Measurements from ENCODE around the gene CMTM3. TPM values are rescaled to one million over a fixed set of nuclear protein-coding genes. Genes with fewer than 3 reads are reported as not detected.

The CMTM3 gene
- total RNA-seq, 2 experiments from 2014 or later = 46.3 to 49.3 TPM

DNA sequence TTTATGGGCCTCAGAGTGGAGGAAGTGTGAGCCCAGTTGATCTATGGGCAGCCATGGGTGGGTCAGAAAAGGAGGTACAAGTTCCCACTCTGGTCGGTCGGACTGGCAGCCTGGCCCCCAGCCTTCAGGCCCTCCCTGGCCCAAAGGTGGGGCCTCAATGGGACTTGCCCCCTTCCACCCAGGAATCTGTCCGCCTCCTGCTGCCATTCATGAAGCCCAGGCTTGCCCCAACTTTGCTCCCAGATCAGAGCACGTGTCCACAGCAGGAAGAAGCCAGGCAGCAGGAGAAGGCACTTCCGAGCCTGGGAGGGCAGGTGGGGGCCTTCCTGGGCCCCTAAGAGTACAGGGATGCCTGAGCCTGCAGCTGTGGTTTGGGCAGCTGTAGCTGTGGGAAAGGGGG is 3.0 kb upstream of the CMTM3 start:
- peaks cover 10% of the 10 kb centered on the region for H3K36me3 Mint-ChIP-seq (ENCODE audit: low read depth)
- no peak overlapping the region for H3K4me3 ChIP-seq (ENCODE audit: low read length)
- H3K9me3 Mint-ChIP-seq = no peaks in the 10 kb centered on the region
- H3K27me3 Mint-ChIP-seq = no peaks in the 10 kb centered on the region
- no peak overlapping the region for H3K4me3 Mint-ChIP-seq
- H3K27me3 ChIP-seq (ENCODE audit: control insufficient read depth in 1 of 2, insufficient read depth in 2 of 2, low read length in 2 of 2) = no peaks in the 10 kb centered on the region
- no peaks in the 10 kb centered on the region for H3K36me3 ChIP-seq (ENCODE audit: insufficient read depth, low read length)
- H3K9me3 ChIP-seq (ENCODE audit: control insufficient read depth in 1 of 2, insufficient read depth in 1 of 2, low read length in 2 of 2) = peaks cover 4 to 10% of the 10 kb centered on the region in 2 experiments
- intact Hi-C loops (cut with DNase I, micrococcal nuclease) = no loop called here
- ATAC-seq (ENCODE audit: poor library complexity) (no peak), DNase-seq (no peak)
- no peak for TF ChIP-seq CTCF (IDR thresholded peaks at IDR 0.05)
- peaks cover 39% of the 10 kb centered on the region for H3K4me1 ChIP-seq (ENCODE audit: insufficient read depth, low read length)
- H3K4me1 Mint-ChIP-seq (ENCODE audit: low read depth) = peaks cover 56% of the 10 kb centered on the region
- ChIA-PET POLR2A (no interaction called here), CTCF (interaction anchor here (1.0 kb wide), 1 partner anchor 12 kb away, joined by 5 read pairs; no protein-coding TSS in a partner anchor)
- no peak overlapping the region for H3K27ac ChIP-seq (ENCODE audit: low read depth in 1 of 2, low read length in 2 of 2)
- H3K27ac Mint-ChIP-seq = no peak overlapping the region

DNA sequence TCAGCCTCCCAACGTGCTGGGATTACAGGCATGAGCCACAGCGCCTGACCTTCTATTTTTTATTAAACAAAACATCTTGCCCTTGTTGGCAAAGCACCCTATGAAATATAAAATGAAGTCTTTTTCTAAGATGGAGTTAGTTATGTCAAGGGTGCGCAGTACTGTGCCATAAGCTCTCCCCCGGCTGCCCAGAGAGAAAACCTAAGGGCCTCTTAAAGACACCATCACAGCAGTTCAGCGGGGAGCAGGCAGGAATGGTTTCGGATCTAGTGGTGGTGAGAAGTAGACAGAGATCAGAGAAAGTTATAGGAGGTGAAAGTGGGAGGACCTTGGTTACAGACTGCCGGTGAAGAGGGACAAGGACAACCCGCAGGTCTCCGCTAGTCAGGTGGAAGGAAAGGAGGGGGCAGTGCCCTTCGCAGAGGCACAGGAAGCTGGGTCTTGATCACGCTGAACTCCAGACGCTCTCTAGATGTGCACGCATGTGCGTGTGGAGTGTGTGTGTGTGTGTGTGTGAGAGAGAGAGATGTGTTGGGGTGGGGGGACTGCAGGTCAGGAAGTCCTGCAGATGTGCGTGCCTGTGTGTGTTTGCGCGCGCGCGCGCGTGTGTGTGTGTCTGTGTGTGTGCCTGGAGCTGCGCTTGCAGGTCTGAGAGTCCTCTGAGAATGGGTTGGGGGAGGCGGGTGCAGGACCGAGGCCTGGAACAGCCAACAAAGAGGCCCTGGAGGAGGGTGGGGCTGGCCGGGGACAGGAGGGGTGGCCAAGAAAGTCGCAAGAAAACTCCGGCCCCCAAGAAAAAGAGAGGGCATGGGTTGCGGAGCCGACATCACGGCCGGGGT is 748 bp upstream of the CMTM3 start:
- peak overlapping the region; percentile 95 for H3K4me3 Mint-ChIP-seq
- peak overlapping the region; percentile 62 to 74 for H3K27ac ChIP-seq (ENCODE audit: low read depth in 1 of 2, low read length in 2 of 2)
- no peaks in the 10 kb centered on the region for H3K27me3 ChIP-seq (ENCODE audit: control insufficient read depth in 1 of 2, insufficient read depth in 2 of 2, low read length in 2 of 2)
- peaks cover 47% of the 10 kb centered on the region for H3K4me1 ChIP-seq (ENCODE audit: insufficient read depth, low read length)
- H3K36me3 Mint-ChIP-seq (ENCODE audit: low read depth) = peaks cover 18% of the 10 kb centered on the region
- TF ChIP-seq CTCF (IDR thresholded peaks at IDR 0.05) = no peak
- CTCF ChIA-PET = interaction anchor here (0.6 to 2.6 kb wide), 8 partner anchors 14 to 197 kb away, joined by 3 to 17 read pairs (median 4); no protein-coding TSS in a partner anchor
- intact Hi-C loops (cut with DNase I, micrococcal nuclease) = loop anchor here (1.0 to 2.0 kb wide), 6 partner anchors 13 to 195 kb away; partner anchors contain the start of gene CKLF (in 1 of the 2)
- H3K9me3 ChIP-seq (ENCODE audit: control insufficient read depth in 1 of 2, insufficient read depth in 1 of 2, low read length in 2 of 2) = peaks cover 4 to 10% of the 10 kb centered on the region in 2 experiments
- ATAC-seq (ENCODE audit: poor library complexity) = peak; percentile 77
- POLR2A ChIA-PET = interaction anchor here (0.6 to 2.7 kb wide), 18 partner anchors 14 to 227 kb away, joined by 3 to 40 read pairs (median 6); partner anchors contain the start of genes CKLF, CMTM2, CMTM4 and NAE1
- no peaks in the 10 kb centered on the region for H3K27me3 Mint-ChIP-seq
- no peaks in the 10 kb centered on the region for H3K9me3 Mint-ChIP-seq
- H3K27ac Mint-ChIP-seq = peak overlapping the region; percentile 89
- H3K4me3 ChIP-seq (ENCODE audit: low read length) = peak overlapping the region; percentile 86
- peak; percentile 59 to 95 (median 76) for DNase-seq
- H3K4me1 Mint-ChIP-seq (ENCODE audit: low read depth) = peaks cover 62% of the 10 kb centered on the region
- peaks cover 2% of the 10 kb centered on the region for H3K36me3 ChIP-seq (ENCODE audit: insufficient read depth, low read length)

DNA sequence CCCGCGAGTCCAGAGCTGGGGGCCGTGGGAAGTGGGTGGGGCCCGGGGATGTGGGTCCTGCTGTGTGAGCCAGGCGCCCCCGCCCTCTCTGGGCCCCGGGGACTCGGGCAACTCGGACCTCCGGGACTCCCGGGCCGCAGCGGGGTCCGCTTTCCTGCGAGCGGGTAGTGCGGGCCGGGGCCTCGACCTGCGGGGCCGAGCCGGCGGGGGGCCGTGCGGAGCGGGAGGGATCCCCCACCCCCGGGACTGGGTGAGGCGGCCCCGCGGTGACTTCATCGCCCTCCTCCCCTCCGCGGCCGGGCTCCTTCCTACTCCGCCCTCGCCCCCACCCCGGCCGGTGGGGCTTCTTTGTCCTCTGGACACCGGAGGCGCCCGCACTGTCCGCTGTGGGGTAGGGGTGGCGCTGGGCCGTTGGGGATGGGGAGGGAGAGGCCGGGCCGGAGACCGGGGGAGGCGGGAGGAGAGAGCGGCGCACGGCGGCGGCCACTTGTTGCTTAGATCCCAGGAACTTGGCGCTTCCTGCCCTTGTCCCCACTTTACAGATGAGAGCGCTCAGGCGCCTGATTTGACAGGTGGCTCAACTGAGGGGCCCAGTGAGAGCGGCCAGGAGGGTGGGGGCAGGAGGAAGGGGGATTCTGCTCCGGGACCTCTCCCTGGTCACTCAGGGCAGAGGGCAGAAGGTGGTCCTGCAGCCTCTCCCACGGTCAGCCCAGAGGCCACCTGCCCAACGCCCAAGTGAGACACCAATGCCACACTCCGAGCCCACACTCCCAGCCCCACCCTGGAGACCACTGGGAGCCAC is 874 bp downstream of the CMTM3 start:
- POLR2A ChIA-PET = interaction anchor here (2.2 to 2.7 kb wide), 4 partner anchors 16 to 53 kb away, joined by 20 to 40 read pairs (median 32); partner anchors contain the start of genes CKLF and CMTM2
- CTCF ChIA-PET = interaction anchor here (0.5 to 2.2 kb wide), 3 partner anchors 43 to 200 kb away, joined by 3 to 7 read pairs (median 4); no protein-coding TSS in a partner anchor
- Histone ChIP-seq H3K4me1 (ENCODE audit: insufficient read depth, low read length) (peaks cover 52% of the 10 kb centered on the region), H3K9me3 (ENCODE audit: control insufficient read depth in 1 of 2, insufficient read depth in 1 of 2, low read length in 2 of 2) (peaks cover 4 to 10% of the 10 kb centered on the region in 2 experiments), H3K27me3 (ENCODE audit: control insufficient read depth in 1 of 2, insufficient read depth in 2 of 2, low read length in 2 of 2) (no peaks in the 10 kb centered on the region), H3K4me3 (ENCODE audit: low read length) (peak overlapping the region; percentile 86), H3K27ac (ENCODE audit: low read depth in 1 of 2, low read length in 2 of 2) (peak overlapping the region; percentile 50 to 65), H3K36me3 (ENCODE audit: insufficient read depth, low read length) (peaks cover 18% of the 10 kb centered on the region)
- peak overlapping the region; percentile 83 for H3K27ac Mint-ChIP-seq
- intact Hi-C loops (cut with DNase I, micrococcal nuclease) = loop anchor here (2.0 to 5.0 kb wide), 4 partner anchors 15 to 198 kb away; partner anchors contain the start of gene DYNC1LI2 (in 1 of the 2)
- peak overlapping the region; percentile 89 for H3K4me3 Mint-ChIP-seq
- H3K4me1 Mint-ChIP-seq (ENCODE audit: low read depth) = peaks cover 54% of the 10 kb centered on the region
- no peak for TF ChIP-seq CTCF (IDR thresholded peaks at IDR 0.05)
- H3K27me3 Mint-ChIP-seq = no peaks in the 10 kb centered on the region
- peak in 9 of 14 experiments; percentile 19 to 64 (median 42) for DNase-seq
- H3K36me3 Mint-ChIP-seq (ENCODE audit: low read depth) = peaks cover 27% of the 10 kb centered on the region
- ATAC-seq (ENCODE audit: poor library complexity) = no peak
- no peaks in the 10 kb centered on the region for H3K9me3 Mint-ChIP-seq
